Kidney tubule cell (primary cell): ENCODE results near the gene ABCB11.
A peak's percentile ranks its signal among the peaks of the same experiment; 100 is the strongest.
"Not testable (repeated sequence)": the region's sequence is repeated elsewhere in the genome, so short reads cannot be mapped to it uniquely, and the experiment has no call there.

Experiments
- DNase-seq: peaks from one replicate; pipeline ENCODE4 v3.0.0-alpha.2; 2018; ENCODE audit warnings: low spot score

The ABCB11 gene

GRCh38 chr2:169031202-169031601 lies at the start of gene ABCB11:
TSS of gene ABCB11 (minus strand) at chr2:169031324. CDS start at chr2:169018125, 13,199 bp downstream.
- no peak for DNase-seq

DNA sequence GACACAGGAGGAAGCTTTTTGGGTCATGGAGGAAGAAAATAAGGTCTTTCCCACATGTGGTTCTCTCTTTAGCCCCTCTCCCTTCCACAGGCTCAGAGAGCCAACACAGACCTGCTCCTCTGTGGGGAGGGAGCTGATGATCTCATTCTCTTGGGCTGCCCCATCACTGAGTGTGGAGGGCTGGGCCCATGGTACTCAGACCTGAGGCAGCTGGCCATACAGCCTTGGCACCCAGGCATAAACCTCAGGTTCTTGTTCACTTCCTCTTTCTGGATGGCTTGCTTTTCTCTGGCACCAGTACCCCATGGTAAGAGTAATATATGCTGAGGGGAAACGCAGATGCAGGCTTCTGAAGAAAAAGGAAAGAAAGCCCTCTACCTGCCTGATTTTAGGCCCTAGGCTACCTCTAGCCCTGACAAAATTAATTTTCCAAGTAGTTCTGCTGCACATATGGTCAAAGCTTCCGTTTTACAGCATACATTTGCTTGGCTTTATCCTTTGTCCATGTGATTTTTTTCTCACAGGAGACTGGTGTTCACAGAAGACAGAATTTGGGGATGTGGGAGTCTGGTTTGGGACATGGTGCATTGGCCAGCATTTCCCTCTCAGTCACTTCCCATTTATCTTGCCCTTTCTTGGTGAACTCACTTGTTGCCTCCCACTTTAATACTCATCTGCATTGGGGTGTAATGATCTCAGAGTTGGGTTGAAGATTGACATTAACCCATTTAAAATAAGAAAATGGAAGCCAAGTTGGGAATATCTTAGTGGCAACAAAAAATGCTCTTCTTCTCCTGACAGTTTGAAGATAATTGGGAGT lies 49.3 kb upstream of the ABCB11 start:
- peak; percentile 92 for DNase-seq

- peak; percentile 53 for DNase-seq
Observed at GRCh38 chr2:169077674-169078240, 46.6 kb upstream of the ABCB11 start.

GRCh38 chr2:169073963-169074751 lies 43.0 kb upstream of the ABCB11 start:
- DNase-seq = peak; percentile 99

GRCh38 chr2:169073211-169073962 lies 42.3 kb upstream of the ABCB11 start:
- DNase-seq = peak; percentile 83

- no peak for DNase-seq
Observed at GRCh38 chr2:169072163-169072925, 41.2 kb upstream of the ABCB11 start.

GRCh38 chr2:169071455-169071854 lies 40.3 kb upstream of the ABCB11 start:
- peak; percentile 53 for DNase-seq

GRCh38 chr2:169069833-169070232 lies 38.7 kb upstream of the ABCB11 start:
- no peak for DNase-seq

- peak; percentile 94 for DNase-seq
Observed at GRCh38 chr2:169069341-169069740, 38.2 kb upstream of the ABCB11 start, which contains the start of gene DHRS9. TSS of gene DHRS9 (plus strand) at chr2:169069563. CDS start at chr2:169081582, 12,019 bp downstream.

- no peak for DNase-seq
Observed at GRCh38 chr2:169066897-169067296, 35.8 kb upstream of the ABCB11 start.

DNA sequence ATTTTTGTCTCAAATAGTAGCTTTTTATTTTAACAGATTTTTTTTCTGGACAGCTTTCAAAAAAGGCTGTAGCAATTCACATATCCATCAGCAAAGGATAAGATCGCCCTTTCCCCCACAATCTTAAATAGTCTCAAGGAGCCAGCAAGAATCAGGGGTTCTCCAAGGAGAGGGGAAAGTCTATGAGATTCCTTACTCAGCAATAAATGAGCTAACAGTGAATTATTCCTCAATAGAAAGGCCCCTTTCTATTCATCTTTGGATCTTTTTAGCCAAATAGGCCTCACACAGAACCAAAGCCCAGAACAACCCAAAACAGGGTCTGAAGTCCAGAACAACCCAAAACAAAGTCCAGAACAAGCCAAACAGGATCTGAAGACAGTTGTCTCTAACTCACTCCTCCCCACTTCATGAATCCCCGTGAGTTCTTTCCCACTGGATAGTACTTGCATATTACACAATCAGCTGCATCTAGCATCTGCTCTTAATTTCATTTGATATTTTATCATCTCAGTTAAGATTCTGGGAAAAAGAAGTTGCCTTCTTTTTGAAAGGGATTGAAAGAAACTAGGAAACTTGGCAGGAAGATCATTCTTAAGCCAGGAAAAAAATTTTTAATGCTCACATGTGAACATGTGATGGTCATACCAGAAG lies 34.9 kb upstream of the ABCB11 start:
- DNase-seq = no peak

DNA sequence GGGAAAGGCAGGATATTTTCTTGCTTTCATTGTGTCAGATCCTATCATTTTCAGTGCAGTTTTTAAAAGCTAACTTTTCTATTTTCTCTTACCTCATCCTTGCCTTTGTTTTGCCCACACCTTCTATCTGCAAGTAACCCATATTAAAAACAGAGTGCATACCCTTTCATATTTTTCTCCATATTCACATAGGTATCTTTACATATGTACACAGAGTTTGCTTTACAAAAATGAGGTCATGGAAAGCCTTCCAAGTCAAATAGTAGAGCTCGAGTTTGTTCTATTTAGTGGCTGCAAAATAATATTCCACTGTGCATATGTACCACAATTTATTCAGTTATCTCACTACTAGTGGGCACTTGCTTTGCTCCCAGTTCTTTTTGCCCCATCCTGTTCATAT lies 34.3 kb upstream of the ABCB11 start:
- no peak for DNase-seq

DNA sequence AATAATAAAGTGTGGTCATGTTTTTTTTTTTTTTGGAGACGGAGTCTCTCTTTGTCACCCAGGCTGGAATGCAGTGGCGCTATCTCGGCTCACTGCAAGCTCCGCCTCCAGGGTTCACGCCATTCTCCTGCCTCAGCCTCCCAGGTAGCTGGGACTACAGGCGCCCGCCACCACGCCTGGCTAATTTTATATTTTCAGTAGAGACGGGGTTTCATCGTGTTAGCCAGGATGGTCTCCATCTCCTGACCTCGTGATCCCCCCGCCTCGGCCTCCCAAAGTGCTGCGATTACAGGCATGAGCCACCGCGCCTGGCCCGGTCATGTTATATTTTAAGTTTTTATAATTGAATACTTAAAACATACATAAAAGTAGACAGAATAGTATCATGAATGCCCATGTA lies 33.1 kb upstream of the ABCB11 start:
- not testable (repeated sequence) for DNase-seq

DNA sequence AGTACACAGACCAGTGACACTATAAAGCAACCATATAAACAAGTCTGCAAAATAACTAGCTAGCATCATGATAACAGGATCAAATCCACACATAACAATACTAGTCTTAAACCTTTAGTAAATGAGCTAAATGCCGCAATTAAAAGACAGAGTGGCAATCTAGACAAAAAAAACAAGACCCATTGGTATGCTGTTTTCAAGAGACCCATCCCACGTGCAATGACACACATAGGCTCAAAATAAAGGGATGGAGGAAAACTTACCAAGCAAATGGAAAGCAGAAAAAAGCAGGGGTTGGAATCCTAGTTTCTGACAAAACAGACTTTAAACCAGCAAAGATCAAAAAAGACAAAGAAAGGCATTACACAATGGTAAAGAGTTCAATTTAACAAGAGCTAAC lies 23.5 kb upstream of the ABCB11 start:
- DNase-seq = not testable (repeated sequence)

- DNase-seq = no peak
Observed at GRCh38 chr2:169050476-169051240, 19.5 kb upstream of the ABCB11 start.

- DNase-seq = no peak
Observed at GRCh38 chr2:169049142-169049541, 18.0 kb upstream of the ABCB11 start.

- DNase-seq = no peak
Observed at GRCh38 chr2:169047256-169048250, 16.4 kb upstream of the ABCB11 start.

DNA sequence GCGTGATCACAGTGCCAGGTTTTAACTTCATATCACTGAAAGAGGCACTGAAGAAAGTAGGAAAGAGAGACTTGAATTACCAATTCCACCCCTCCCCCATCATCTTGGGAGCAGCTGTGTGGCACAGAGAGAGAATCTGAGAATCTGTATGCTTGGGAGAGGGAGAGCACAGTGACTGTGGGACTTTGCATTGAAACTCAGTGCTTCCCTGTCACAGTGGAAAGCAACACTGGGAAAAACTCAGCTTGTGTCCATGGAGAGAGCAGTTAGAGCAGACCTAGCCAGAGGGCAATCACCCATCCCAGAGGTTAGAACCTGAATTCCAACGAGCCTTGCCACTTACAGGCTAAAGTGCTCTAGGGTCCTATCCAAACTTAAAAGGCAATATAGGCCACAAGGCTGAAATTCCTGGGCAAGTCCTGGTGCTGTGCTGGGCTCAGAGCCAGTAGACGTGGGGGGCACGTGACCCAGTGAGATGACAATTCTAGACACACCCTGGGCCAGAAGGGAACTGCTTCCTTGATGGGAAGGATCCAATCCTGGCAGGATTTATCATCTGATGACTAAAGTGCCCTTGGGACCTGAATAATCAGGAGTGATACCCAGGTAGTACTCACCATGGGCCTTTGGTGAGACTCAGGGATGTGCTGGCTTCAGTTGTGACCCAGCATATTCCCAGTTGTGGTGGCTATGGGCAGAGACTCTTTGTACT lies 15.5 kb upstream of the ABCB11 start:
- DNase-seq = peak; percentile 38
